HEK293T (cell line): ENCODE data around the gene MATN1.

Experiments used
- ELF4 ChIP-seq: fragments of 450-650 bp; IDR thresholded peaks from 2 replicates; pipeline ENCODE4 v1.6.1; 2017; ENCODE audit warnings: antibody characterized with exemption
- FOXM1 ChIP-seq: fragments of 450-650 bp; IDR thresholded peaks from 2 replicates; pipeline ENCODE4 v1.6.1; 2017; ENCODE audit warnings: mild to moderate bottlenecking, borderline replicate concordance
- SUZ12 ChIP-seq: fragments of 450-650 bp; IDR thresholded peaks from 2 replicates; pipeline ENCODE4 v1.6.1; 2016; ENCODE audit warnings: mild to moderate bottlenecking
- ZNF384 ChIP-seq: fragments of 450-650 bp; IDR thresholded peaks from 2 replicates; pipeline ENCODE4 v1.6.1; 2016

- TF ChIP-seq ZNF384 (no peak), FOXM1 (no peak), SUZ12 (no peak), ELF4 (no peak)
Observed at GRCh38 chr1:30708361-30708728, 15.0 kb downstream of the MATN1 start.
